Measurements from ENCODE around the gene SNCG.
"Not testable (repeated sequence)": the region's sequence is repeated elsewhere in the genome, so short reads cannot be mapped to it uniquely, and the experiment has no call there.

The SNCG gene

GRCh38 chr10:86944031-86944419 lies 14.4 kb upstream of the SNCG start:
- H3K27ac ChIP-seq: peak overlapping the region in 1 of 21 experiments; percentile 40
- H3K4me3 ChIP-seq: no peak overlapping the region

GRCh38 chr10:86944471-86944870 lies 13.9 kb upstream of the SNCG start:
- peak overlapping the region in 1 of 21 experiments; percentile 40 for H3K27ac ChIP-seq
- H3K4me3 ChIP-seq: no peak overlapping the region

- Histone ChIP-seq H3K27ac (peak overlapping the region in 4 of 21 experiments; percentile 4 to 40 (median 6)), H3K4me3 (no peak overlapping the region)
Observed at GRCh38 chr10:86944907-86945306, 13.5 kb upstream of the SNCG start.

GRCh38 chr10:86945361-86946212 lies 12.8 kb upstream of the SNCG start:
- peak overlapping the region in 4 of 21 experiments; percentile 4 to 40 (median 14) for H3K27ac ChIP-seq
- no peak overlapping the region for H3K4me3 ChIP-seq

DNA sequence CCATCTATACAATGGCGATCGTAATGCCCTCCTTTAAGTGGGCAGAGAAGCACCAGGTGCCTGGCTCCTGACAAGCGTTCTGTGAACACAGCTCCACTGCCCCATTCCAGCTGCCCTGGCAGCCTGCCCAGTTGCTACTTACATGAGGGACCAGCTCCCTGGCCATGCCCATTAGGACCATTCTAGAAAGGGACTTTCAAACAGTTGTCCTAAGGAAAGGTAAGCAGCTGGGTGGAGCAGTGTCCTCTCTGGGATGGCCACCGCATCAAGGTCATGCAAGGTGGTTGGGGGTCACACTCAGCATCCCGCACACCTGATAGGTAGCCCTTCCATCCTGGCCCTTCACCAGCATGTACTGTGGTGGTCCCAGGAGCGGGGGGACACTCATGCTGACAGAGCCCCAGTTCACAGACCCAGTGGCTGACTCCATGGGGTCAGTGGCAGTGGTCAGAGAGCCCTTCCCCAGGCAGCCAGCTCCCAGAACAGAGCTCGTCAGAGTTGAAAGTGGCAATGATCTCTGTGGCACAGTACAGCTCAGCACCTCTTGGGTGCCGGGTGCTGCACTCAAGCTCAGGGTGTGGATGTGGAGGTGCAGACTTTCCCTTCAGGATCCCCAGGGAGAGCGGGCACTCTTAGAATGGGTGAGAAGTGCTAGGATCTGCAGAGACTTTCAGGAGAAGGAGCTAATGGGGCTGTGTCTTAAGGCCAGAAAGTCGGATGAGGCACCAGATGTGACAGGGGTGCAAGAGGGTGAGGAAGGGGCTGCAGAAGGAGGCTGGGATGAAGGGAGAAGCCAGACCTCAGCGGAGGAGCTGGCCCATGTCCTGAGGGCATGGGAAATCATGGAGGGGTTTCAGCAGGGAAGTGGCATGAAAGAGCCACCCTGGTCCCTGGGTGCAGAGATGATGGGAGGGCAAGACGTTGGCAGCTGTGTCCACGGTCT lies 11.9 kb upstream of the SNCG start:
- Histone ChIP-seq H3K4me3 (no peak overlapping the region), H3K27ac (no peak overlapping the region)

DNA sequence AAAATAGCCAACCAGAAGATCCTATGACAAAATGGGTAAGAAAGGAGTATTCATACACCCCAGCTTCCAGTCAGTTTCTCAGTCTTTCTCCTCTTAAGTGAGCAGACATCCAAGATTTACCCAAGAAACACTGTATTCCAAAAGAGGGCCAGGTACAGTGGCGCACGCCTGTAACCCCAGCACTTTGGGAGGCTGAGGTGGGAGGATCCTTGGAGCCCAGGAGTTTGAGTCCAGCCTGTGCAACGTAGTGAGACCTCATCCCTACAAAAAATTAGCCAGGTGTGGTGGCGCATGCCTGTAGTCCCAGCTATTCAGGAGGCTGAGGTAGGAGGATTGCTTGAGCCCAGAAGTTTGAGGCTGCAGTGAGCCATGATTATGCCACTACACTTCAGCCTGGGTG lies 10.6 kb upstream of the SNCG start:
- H3K27ac ChIP-seq, H3K4me3 ChIP-seq: not testable (repeated sequence)

DNA sequence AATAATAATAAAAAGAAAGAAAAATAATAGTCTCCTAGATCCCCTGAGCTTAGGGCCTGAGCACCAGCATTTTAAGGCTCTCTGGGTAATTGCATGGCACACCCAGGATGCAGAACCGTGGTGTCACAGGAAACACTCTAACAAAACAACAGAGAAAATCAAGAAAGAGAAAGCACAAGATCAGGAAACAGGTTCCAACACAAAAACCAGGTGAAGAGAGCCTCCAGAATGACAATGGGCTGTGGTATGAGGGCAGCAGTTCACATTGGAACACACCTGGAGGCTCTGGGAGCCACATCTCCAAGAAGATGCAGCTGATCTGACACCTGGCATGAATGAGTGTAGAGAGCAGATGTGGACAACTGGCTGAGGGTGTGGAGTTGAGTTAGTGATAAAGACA lies 8.1 kb upstream of the SNCG start:
- peak overlapping the region in 2 of 21 experiments; percentile 8 to 72 for H3K27ac ChIP-seq
- H3K4me3 ChIP-seq: no peak overlapping the region

DNA sequence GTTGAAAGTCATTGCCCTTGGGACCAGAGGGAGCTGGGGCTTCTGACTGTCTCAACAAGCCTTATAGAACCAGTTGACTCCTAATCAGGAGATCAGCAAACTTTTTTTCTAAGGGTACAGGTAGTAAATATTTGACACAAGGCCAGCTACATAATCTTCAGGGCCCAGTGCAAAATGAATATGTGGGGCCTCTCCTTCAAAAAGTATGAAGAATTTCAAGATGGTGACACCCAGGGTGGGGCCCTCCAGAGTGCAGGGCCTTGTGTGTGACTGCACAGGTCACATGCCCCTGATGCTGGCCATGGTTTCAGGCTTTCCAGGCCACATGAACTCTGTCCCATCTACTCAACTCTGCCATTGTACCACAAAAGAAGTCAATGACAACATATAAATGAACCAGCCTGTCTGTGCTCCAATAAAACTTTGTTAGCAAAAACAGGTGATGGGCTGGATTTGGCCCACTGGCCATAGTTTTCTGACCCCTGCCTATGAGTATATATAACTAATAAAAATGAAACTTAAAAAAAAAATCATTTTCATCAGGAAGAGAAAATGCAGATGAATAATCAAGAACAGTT lies 7.1 kb upstream of the SNCG start:
- Histone ChIP-seq H3K4me3 (no peak overlapping the region), H3K27ac (no peak overlapping the region)

GRCh38 chr10:86952106-86952505 lies 6.3 kb upstream of the SNCG start:
- no peak overlapping the region for H3K4me3 ChIP-seq
- no peak overlapping the region for H3K27ac ChIP-seq

DNA sequence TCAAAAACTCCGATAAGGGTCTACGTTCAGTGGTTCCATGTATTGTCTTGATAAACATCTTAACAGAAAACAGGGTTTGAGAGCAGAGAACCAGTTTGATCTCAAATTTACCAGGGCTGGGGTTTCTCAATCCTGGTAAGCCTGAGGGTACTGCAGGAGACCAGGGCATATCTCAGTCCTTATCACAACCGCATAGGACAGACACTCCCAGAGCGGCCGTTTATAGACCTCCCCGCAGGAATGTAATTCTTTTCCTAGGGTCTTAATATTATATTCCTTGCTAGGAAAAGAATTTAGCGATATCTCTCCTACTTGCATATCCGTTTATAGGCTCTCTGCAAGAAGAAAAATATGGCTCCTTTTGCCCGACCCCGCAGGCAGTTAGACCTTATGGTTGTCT lies 5.7 kb upstream of the SNCG start:
- H3K4me3 ChIP-seq, H3K27ac ChIP-seq: not testable (repeated sequence)

- Histone ChIP-seq H3K27ac (peak overlapping the region in 20 of 21 experiments; percentile 24 to 85 (median 73)), H3K4me3 (peak overlapping the region in 1 of 7 experiments; percentile 26)
Observed at GRCh38 chr10:86953747-86954680, 4.4 kb upstream of the SNCG start.

DNA sequence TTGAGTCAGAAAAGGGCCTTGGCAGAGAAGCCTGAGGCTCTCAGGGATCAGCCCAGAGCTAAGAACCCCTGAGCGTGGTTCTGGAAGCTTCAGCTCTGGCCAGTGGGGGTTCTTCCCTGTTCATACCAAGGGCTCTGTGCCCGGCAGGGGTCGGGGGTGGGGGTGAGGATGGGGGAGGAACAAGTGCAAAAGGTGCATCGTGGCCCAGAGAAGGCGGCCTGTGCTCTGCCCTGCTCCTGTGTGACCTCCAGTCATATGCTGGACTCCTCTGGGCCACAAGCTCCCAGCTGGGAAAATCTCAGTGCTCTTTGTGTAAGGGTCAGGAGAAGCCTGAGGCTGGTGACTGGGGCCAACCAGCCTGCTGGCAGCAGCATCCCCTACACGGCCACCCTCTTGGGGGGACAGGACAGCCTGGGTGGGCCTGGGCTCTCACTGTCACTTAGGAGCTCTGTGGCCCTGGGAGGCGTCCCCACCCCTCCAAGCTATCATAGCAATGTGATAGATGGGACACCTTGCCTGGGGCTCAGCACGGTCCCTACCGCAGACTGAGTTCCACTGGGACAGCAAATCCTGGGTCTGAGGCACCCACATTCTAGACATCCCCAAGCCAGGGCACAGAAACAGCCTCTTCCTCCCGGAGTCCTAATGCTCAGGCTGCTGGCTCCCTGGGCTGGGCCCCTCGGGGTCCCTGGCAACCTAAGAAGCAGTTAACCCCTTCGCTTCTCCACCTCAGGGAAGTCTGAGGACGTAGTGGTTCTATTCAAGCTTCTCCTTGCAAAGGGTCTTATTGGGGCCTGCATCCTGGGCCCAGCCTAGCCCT lies 3.5 kb upstream of the SNCG start:
- H3K4me3 ChIP-seq: peak overlapping the region in 3 of 7 experiments; percentile 2 to 26 (median 25)
- peak overlapping the region in 20 of 21 experiments; percentile 24 to 85 (median 69) for H3K27ac ChIP-seq

DNA sequence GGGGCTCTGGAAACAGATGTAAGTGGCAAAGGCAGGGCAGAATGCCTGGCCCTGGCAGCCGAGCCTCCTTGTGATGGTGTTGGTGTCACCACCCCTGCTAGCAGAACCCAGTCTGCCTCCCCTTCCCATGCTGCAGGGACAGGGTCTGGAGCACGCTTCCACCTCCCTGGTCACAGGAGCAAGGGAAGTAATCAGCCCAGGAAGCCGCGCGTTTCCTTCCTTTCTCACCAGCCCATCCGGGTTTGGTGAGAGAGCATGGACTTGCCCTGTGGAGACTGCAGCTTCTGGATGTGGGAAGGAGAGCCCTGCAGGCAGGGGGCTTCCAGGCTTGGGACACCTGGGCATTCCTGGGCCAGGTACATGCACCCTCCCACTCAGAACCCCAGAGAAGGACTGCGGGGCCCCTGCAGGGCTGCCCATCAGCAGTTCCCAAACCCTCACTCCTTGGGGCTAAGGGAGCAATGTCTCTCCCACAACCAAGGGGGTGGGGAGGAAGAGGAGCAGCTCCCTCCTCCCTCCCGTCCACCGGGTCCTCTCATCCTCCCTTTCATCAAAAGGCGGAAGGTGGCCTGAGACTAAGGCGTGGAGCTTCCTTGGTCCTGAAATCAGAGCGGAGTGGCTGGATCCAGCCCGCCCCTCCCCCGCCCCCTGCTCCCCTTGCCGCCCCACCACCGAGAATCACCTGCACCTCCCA lies 2.8 kb upstream of the SNCG start:
- Histone ChIP-seq H3K27ac (peak overlapping the region in 17 of 21 experiments; percentile 18 to 85 (median 74)), H3K4me3 (peak overlapping the region; percentile 2 to 26 (median 9))

DNA sequence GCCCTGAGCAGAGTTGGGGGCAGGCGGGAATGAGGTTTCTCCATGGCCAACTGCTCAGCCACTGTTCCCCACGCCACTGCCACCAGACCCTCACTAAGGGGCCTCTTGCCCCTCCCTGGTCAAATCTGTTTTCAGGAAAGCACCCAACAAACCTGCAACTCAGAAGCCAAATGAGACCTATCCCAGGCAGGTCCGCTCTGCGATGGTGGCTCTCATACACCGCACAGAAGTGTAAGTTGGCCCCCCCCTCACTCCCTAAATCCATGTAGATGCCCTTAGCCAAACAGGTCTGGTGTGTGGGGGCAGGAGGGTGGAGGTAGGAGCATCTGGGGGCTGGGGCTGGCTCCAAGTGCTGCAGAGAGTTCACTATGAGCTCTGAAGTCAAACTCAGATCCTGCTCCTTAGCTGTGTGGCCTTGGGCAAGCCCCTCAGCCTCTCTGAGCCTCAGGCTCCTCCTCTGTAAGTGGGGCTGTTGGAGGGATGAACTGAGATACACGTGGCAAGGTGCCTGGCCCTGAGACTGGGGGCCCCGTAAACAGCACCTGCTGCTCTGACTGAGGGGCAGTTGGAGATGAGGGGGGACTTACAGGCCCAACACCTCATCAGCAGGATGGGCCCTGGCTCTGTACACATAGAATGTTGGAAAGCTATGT lies 2.1 kb upstream of the SNCG start:
- H3K4me3 ChIP-seq: peak overlapping the region; percentile 2 to 26 (median 11)
- H3K27ac ChIP-seq: peak overlapping the region in 15 of 21 experiments; percentile 18 to 85 (median 78)

DNA sequence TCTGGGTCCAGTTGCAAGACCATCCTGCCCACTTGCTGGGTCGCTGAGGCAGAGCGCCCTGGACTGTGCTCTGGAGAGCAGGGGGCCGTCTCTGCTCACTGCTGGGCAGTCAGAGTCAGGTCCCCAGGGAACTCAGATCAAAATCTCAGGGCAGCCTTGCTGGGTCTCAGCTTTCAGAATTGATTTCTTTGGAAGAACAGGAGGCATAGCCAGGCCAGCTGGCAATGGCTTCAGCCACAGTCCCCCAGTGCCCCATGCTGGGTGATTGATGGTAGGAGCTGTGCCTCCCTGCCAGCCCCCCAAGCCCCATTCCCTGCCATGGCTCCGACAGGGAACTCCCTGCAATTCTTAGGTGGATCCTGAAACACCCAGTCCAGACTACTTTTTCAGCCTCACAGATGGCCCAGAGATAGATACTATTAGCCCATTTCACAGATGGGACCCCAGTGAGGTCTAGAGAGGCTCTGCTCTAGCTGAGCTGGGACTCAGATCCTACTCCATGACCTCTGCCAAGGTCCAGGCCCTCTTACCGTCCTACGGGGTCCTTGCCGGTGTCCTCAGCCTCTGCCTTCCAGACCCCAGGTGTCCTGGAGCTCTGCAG lies 1.5 kb upstream of the SNCG start:
- Histone ChIP-seq H3K27ac (peak overlapping the region in 18 of 21 experiments; percentile 3 to 85 (median 69)), H3K4me3 (peak overlapping the region in 5 of 7 experiments; percentile 4 to 26 (median 12))

GRCh38 chr10:86957471-86958115 lies 806 bp upstream of the SNCG start, which contains the start of gene MMRN2:
MMRN2 (minus strand) TSS chr10:86957615; CDS start chr10:86957541, 74 bp downstream.
- peak within 1 kb of the TSS in 5 of 7 experiments; percentile 4 to 26 (median 12) for H3K4me3 ChIP-seq
- peak within 1 kb of the TSS in 19 of 21 experiments; percentile 3 to 85 (median 66) for H3K27ac ChIP-seq

Measured in skin epidermis (tissue), 12 donors.